PC-3 (cell line): Measurements from ENCODE around the gene SLC4A2. TPM values are rescaled to one million over a fixed set of nuclear protein-coding genes. Genes with fewer than 3 reads are reported as not detected.

Source experiments
- ATAC-seq: fragments of 200-7000 bp; cut with Tn5 transposase; 2 replicates; pipeline ENCODE4 v1.9.1; 2020; ENCODE audit warnings: mild to moderate bottlenecking, moderate library complexity
- BruUV-seq: library from RNA; stranded (reverse); fragments of 400-500 nt; replicated peaks from 2 replicates; lab custom pipeline; 2021; lab: Mats Ljungman, UMichigan
- CTCF ChIA-PET: fragments of 300-600 bp; sonication (Branson Sonifier 250); formaldehyde crosslinking; loops from one replicate; lab custom pipeline; 2022; ENCODE audit warnings: antibody characterized with exemption; lab: Charles Lee
- POLR2A ChIA-PET: fragments of 300-600 bp; sonication (Branson Sonifier 250); formaldehyde crosslinking; loops from one replicate; lab custom pipeline; 2022; ENCODE audit warnings: antibody characterized with exemption; ENCODE audit not compliant: unreplicated experiment; lab: Charles Lee
- DNase-seq: peaks from one replicate; pipeline ENCODE4 v3.0.0-alpha.2; 2015
- H2AFZ ChIP-seq: fragments of 300-600 bp; sonication (generic); 2 replicates; pipeline ENCODE4 v1.6.0; 2016; ENCODE audit warnings: antibody characterized with exemption, low read length
- H3F3A ChIP-seq: fragments of 300-600 bp; sonication (generic); one replicate; pipeline ENCODE4 v1.6.0; 2017; ENCODE audit warnings: antibody characterized with exemption, low read length, control low read depth, mild to moderate bottlenecking; ENCODE audit not compliant: unreplicated experiment
- H3K27ac ChIP-seq: fragments of 300-600 bp; sonication (generic); 2 replicates; pipeline ENCODE4 v1.5.1; 2016; ENCODE audit warnings: mild to moderate bottlenecking, low read length
- H3K27me3 ChIP-seq: fragments of 300-600 bp; sonication (generic); 2 replicates; pipeline ENCODE4 v1.6.1; 2016; ENCODE audit warnings: low read length, mixed read lengths
- H3K36me3 ChIP-seq: fragments of 300-600 bp; sonication (generic); 2 replicates; pipeline ENCODE4 v1.6.1; 2016; ENCODE audit warnings: low read depth, mixed run types, low read length, mixed read lengths
- H3K4me1 ChIP-seq: fragments of 300-600 bp; sonication (generic); 2 replicates; pipeline ENCODE4 v1.5.1; 2016; ENCODE audit warnings: low read length; ENCODE audit not compliant: insufficient read depth
- H3K4me2 ChIP-seq: fragments of 300-600 bp; sonication (generic); 2 replicates; pipeline ENCODE4 v1.6.0; 2016; ENCODE audit warnings: low read length
- H3K4me3 ChIP-seq: fragments of 300-600 bp; sonication (generic); 2 replicates; pipeline ENCODE4 v1.5.1; 2016; ENCODE audit warnings: mild to moderate bottlenecking, low read length, mixed read lengths
- H3K79me2 ChIP-seq: fragments of 300-600 bp; sonication (generic); 2 replicates; pipeline ENCODE4 v1.6.1; 2017; ENCODE audit warnings: low read length, mixed read lengths
- H3K9ac ChIP-seq: fragments of 300-600 bp; sonication (generic); 2 replicates; pipeline ENCODE4 v1.6.0; 2016; ENCODE audit warnings: mild to moderate bottlenecking, low read length
- H3K9me2 ChIP-seq: fragments of 300-600 bp; sonication (generic); replicated peaks from 2 replicates; pipeline ENCODE4 v1.6.1; 2016; ENCODE audit warnings: mixed run types, low read length, mixed read lengths
- H3K9me3 ChIP-seq: fragments of 300-600 bp; sonication (generic); 2 replicates; pipeline ENCODE4 v1.6.1; 2016; ENCODE audit warnings: low read length, mixed read lengths
- H4K20me1 ChIP-seq: fragments of 300-600 bp; sonication (generic); 2 replicates; pipeline ENCODE4 v1.6.1; 2016; ENCODE audit warnings: low read length, mixed read lengths
- EZH2 ChIP-seq: fragments of 300-600 bp; sonication (generic); IDR thresholded peaks from one replicate; pipeline ENCODE4 v1.6.1; 2017; ENCODE audit warnings: antibody characterized with exemption, mild to moderate bottlenecking, low read length; ENCODE audit not compliant: unreplicated experiment
- EZH2phosphoT487 ChIP-seq: fragments of 300-600 bp; sonication (generic); IDR thresholded peaks from 2 replicates; pipeline ENCODE4 v1.6.1; 2018; ENCODE audit warnings: mild to moderate bottlenecking, antibody characterized with exemption, low read length, borderline replicate concordance
- intact Hi-C: fragments of 100-400 bp; cut with micrococcal nuclease; formaldehyde crosslinking; loops from 2 replicates; pipeline ENCODE4 v1.9.0; 2023
- total RNA-seq: library from RNA; depleted of rRNA; stranded (reverse); fragments of >200 nt; gene quantifications from 2 replicates; pipeline ENCODE4 v1.2.3, GENCODE V29; 2014
- TF ChIP-seq, protein P1 (sequence below): fragments of 300-600 bp; sonication (generic); conservative IDR thresholded peaks from 2 replicates; pipeline ENCODE4 v1.5.1; 2017; ENCODE audit warnings: antibody characterized with exemption, low read depth, mild to moderate bottlenecking, low read length

SLC4A2 gene
- total RNA-seq, 1 experiment from 2014 or later, result 284 TPM

DNA sequence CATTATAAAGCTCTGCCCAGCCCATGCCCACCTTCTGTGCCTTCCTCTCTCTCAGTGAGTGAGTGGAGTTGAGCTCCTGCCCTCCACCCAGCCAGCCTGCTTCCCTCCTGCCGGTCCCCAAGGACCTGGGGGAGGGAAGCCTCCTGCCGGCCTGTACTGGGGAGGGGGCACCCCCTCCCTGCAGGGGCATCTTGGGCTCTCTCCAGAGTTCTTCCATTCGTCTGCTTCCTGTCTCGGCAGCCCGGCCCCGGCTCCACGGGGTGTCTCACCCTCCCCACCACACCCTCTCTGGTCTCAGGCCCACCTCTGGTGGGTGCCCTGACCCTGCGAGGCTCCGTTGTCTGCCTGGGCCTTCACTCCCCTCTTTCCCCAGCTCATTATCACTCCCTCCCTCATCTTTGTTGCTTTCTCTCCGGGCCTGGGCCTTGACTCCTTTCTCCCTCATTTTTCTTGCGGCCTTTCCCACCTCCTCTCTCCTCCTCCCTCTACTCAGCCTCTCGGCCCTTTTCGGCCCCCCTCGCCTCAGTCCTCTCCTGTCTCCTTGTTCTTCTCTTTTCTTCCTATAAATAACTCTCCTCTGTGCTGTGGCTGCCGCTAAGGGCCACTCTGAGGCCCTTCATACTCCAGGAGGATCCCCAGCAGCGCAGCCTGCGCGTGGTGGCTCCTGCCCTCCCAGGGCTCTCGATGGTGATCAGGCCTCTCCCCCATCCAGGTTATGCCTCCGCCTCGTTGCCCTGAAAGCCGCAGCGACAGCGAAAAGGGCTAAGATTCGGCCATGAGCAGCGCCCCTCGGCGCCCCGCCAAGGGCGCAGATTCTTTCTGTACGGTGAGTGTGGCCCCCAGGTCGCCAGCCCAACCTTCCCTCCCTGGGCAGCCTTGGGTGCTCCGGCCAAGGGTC lies 2.1 kb downstream of the SLC4A2 start:
- H3F3A ChIP-seq, result no peaks in the 10 kb centered on the region
- no peak overlapping the region for H2AFZ ChIP-seq
- no peak for DNase-seq
- peak overlapping the region; percentile 99 for H3K4me2 ChIP-seq
- peak overlapping the region; percentile 89 for H3K9ac ChIP-seq
- ChIA-PET POLR2A (no interaction called here), CTCF (interaction anchor here (0.6 kb wide), 1 partner anchor 13 kb away, joined by 6 read pairs; no protein-coding TSS in a partner anchor)
- H3K9me3 ChIP-seq, result no peaks in the 10 kb centered on the region
- peak overlapping the region; percentile 86 for H3K4me3 ChIP-seq
- no peak for TF ChIP-seq EZH2
- TF ChIP-seq, protein P1, sequence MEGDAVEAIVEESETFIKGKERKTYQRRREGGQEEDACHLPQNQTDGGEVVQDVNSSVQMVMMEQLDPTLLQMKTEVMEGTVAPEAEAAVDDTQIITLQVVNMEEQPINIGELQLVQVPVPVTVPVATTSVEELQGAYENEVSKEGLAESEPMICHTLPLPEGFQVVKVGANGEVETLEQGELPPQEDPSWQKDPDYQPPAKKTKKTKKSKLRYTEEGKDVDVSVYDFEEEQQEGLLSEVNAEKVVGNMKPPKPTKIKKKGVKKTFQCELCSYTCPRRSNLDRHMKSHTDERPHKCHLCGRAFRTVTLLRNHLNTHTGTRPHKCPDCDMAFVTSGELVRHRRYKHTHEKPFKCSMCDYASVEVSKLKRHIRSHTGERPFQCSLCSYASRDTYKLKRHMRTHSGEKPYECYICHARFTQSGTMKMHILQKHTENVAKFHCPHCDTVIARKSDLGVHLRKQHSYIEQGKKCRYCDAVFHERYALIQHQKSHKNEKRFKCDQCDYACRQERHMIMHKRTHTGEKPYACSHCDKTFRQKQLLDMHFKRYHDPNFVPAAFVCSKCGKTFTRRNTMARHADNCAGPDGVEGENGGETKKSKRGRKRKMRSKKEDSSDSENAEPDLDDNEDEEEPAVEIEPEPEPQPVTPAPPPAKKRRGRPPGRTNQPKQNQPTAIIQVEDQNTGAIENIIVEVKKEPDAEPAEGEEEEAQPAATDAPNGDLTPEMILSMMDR, result no peak
- no peak for TF ChIP-seq EZH2phosphoT487
- H4K20me1 ChIP-seq, result no peaks in the 10 kb centered on the region
- no peaks in the 10 kb centered on the region for H3K9me2 ChIP-seq
- H3K36me3 ChIP-seq, result peaks cover 17% of the 10 kb centered on the region
- no peak for ATAC-seq
- BruUV-seq, result no TSS peak
- H3K79me2 ChIP-seq, result peaks cover 39% of the 10 kb centered on the region
- H3K27me3 ChIP-seq, result no peaks in the 10 kb centered on the region
- peak overlapping the region; percentile 97 for H3K27ac ChIP-seq
- H3K4me1 ChIP-seq, result peaks cover 47% of the 10 kb centered on the region
- intact Hi-C loops, result no loop called here

DNA sequence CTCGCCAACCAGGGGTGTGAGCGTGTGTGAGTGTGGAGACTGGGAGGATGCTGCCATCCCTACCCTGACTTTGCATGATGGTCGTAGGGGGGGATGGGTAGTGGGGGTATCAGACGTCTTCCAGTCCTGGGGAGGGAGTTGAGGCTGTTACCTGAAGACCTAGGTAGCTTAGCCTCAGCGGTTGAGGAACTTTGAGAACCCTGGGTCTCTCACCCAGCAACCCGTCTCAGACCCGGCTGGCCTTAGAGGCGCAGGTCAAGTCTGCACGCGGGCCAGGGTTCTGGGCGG lies 2.7 kb downstream of the SLC4A2 start:
- Histone ChIP-seq H3F3A (no peaks in the 10 kb centered on the region), H3K36me3 (peaks cover 17% of the 10 kb centered on the region), H3K4me3 (peak overlapping the region; percentile 86), H3K4me2 (peak overlapping the region; percentile 99), H4K20me1 (no peaks in the 10 kb centered on the region), H3K9me2 (no peaks in the 10 kb centered on the region), H3K27me3 (no peaks in the 10 kb centered on the region), H3K9me3 (no peaks in the 10 kb centered on the region), H3K9ac (peak overlapping the region; percentile 89; the same call in 1 of the 2 replicates), H3K4me1 (peaks cover 42% of the 10 kb centered on the region), H3K27ac (peak overlapping the region; percentile 97), H3K79me2 (peaks cover 39% of the 10 kb centered on the region), H2AFZ (no peak overlapping the region)
- no peak for DNase-seq
- CTCF ChIA-PET, result interaction anchor here (1.1 to 1.3 kb wide), 2 partner anchors 49 to 51 kb away, joined by 5 to 10 read pairs; no protein-coding TSS in a partner anchor
- intact Hi-C loops, result no loop called here
- no TSS peak for BruUV-seq
- POLR2A ChIA-PET, result interaction anchor here (1.2 kb wide), 1 partner anchor 18 kb away, joined by 15 read pairs; the partner anchor contains the start of gene FASTK
- no peak for ATAC-seq
- TF ChIP-seq, protein P1, result no peak
